K562 (cell line): ENCODE results near the gene FAM174B. TPM values are rescaled to one million over a fixed set of nuclear protein-coding genes. Genes with fewer than 3 reads are reported as not detected.

Source experiments
- ATAC-seq: fragments of 200-7000 bp; cut with Tn5 transposase; 3 replicates; pipeline ENCODE4 v1.9.1; 2020; ENCODE audit warnings: moderate library complexity
- BruUV-seq: library from RNA; stranded (reverse); fragments of 400-500 nt; replicated peaks from 2 replicates; lab custom pipeline; 2021; lab: Mats Ljungman, UMichigan
- CTCF ChIA-PET: fragments of 300-600 bp; formaldehyde crosslinking; extraction: SDS; loops from one replicate; lab custom pipeline; 2021; ENCODE audit warnings: low intra/inter-chr PET ratio; lab: Yijun Ruan, JAX
- POLR2A ChIA-PET: fragments of 300-600, 350-650 bp; sonication (Branson Sonifier 250); formaldehyde crosslinking; extraction: SDS; loops from one replicate; lab custom pipeline; 2021; ENCODE audit warnings: antibody characterized with exemption, inconsistent platforms; lab: Yijun Ruan, JAX
- DNase-seq, 4 experiments: peaks; one replicate each; pipeline versions ENCODE4 v3.0.0 to v3.0.0-alpha.2; 2011 to 2018; ENCODE audit warnings: low spot score in 3 of 4, mixed read lengths in 3 of 4; ENCODE audit errors: extremely low read depth in 1 of 4
- FAIRE-seq: peaks from 2 replicates; lab custom pipeline; 2011; peaks lifted over from hg19 to GRCh38; lab: Jason Lieb, UNC
- H2AFZ ChIP-seq: 2 replicates; pipeline ENCODE4 v1.6.0; 2011; ENCODE audit warnings: low read depth, low read length, control low read depth, inconsistent platforms
- H3K27ac ChIP-seq: fragments of 200-600 bp; 3 replicates; pipeline ENCODE4 v1.8.0; 2011; ENCODE audit warnings: low read depth, mild to moderate bottlenecking, control low read depth, inconsistent platforms, low read length, moderate library complexity, mixed read lengths; ENCODE audit errors: extremely low read depth
- H3K27me3 ChIP-seq, 2 experiments: fragments of 300-600 bp in 1 of 2; 2 replicates in 1 of 2; 3 replicates in 1 of 2; pipeline versions ENCODE4 v1.6.0 to v1.8.0; 2011; ENCODE audit warnings: inconsistent platforms in 2 of 2, low read length in 2 of 2, mild to moderate bottlenecking in 1 of 2, mixed read lengths in 1 of 2, moderate library complexity in 1 of 2; ENCODE audit not compliant: control insufficient read depth in 2 of 2, insufficient read depth in 2 of 2
- H3K36me3 ChIP-seq: fragments of 300-600 bp; 3 replicates; pipeline ENCODE4 v1.8.0; 2011; ENCODE audit warnings: mild to moderate bottlenecking, low read length, inconsistent platforms; ENCODE audit not compliant: control insufficient read depth, insufficient read depth
- H3K4me1 ChIP-seq, 2 experiments: fragments of 200-600 bp in 1 of 2; replicated peaks in 1 of 2; 2 replicates in 1 of 2; 3 replicates in 1 of 2; pipeline versions ENCODE4 v1.5.1 to v1.8.0; 2011; ENCODE audit warnings: inconsistent platforms in 2 of 2, low read length in 2 of 2, mild to moderate bottlenecking in 1 of 2, mixed read lengths in 1 of 2, moderate library complexity in 1 of 2; ENCODE audit not compliant: control insufficient read depth in 2 of 2, insufficient read depth in 2 of 2
- H3K4me2 ChIP-seq: 2 replicates; pipeline ENCODE4 v1.6.1; 2011; ENCODE audit warnings: low read length, control low read depth, inconsistent platforms, mixed read lengths; ENCODE audit not compliant: insufficient read depth
- H3K4me3 ChIP-seq: fragments of 200-600 bp; sonication (generic), shearing (Covaris generic); 2 replicates; pipeline ENCODE4 v1.5.1; 2016; ENCODE audit warnings: control low read depth, inconsistent platforms
- H3K79me2 ChIP-seq: fragments of 200-600 bp; 3 replicates; pipeline ENCODE4 v1.8.0; 2011; ENCODE audit warnings: low read length, inconsistent platforms; ENCODE audit not compliant: control insufficient read depth, insufficient read depth
- H3K9ac ChIP-seq, 2 experiments: 2 replicates each; pipeline versions ENCODE4 v1.6.0 to v1.6.1; 2011; ENCODE audit warnings: low read depth in 2 of 2, low read length in 2 of 2, control low read depth in 1 of 2, inconsistent platforms in 1 of 2, mild to moderate bottlenecking in 1 of 2, mixed read lengths in 1 of 2; ENCODE audit not compliant: insufficient read depth in 1 of 2
- H3K9me1 ChIP-seq: one replicate; pipeline ENCODE4 v1.6.0; 2011; ENCODE audit warnings: inconsistent platforms, mild to moderate bottlenecking, low read length, moderate library complexity; ENCODE audit not compliant: control insufficient read depth, insufficient read depth
- H3K9me3 ChIP-seq: replicated peaks from 2 replicates; pipeline ENCODE4 v1.5.1; 2011; ENCODE audit warnings: low read depth, low read length, inconsistent platforms; ENCODE audit not compliant: control insufficient read depth, insufficient read depth
- H4K20me1 ChIP-seq: replicated peaks from 2 replicates; pipeline ENCODE4 v1.6.1; 2011; ENCODE audit warnings: low read length, inconsistent platforms, mixed read lengths; ENCODE audit not compliant: control insufficient read depth, insufficient read depth
- CEBPG ChIP-seq, 3 experiments: fragments of 200-800 bp in 1 of 3; sonication (Bioruptor generic) in 1 of 3; sonication (generic) in 1 of 3; formaldehyde crosslinking in 1 of 3; IDR thresholded peaks in 2 of 3; conservative IDR thresholded peaks in 1 of 3; 2 replicates each; pipeline versions ENCODE4 v1.6.1 to v1.8.0; 2016 to 2022; ENCODE audit warnings: missing compliant biosample characterization in 2 of 3, missing genetic modification characterization in 2 of 3, mild to moderate bottlenecking in 1 of 3, missing genetic modification reagents in 1 of 3
- CREB1 ChIP-seq, 2 experiments: sonication (generic) in 1 of 2; formaldehyde crosslinking in 1 of 2; IDR thresholded peaks; 2 replicates each; pipeline versions ENCODE4 v1.6.1 to v1.8.0; 2012 to 2022; ENCODE audit warnings: inconsistent platforms in 1 of 2, mild to moderate bottlenecking in 1 of 2, missing genetic modification reagents in 1 of 2, moderate library complexity in 1 of 2
- L3MBTL2 ChIP-seq: fragments of 450-650 bp; IDR thresholded peaks from 2 replicates; pipeline ENCODE4 v1.6.1; 2016; ENCODE audit warnings: mild to moderate bottlenecking, moderate library complexity
- NCOA4 ChIP-seq: fragments of 450-650 bp; IDR thresholded peaks from 2 replicates; pipeline ENCODE4 v1.6.1; 2018; ENCODE audit warnings: mild to moderate bottlenecking; ENCODE audit not compliant: partially characterized antibody
- NFE2 ChIP-seq: IDR thresholded peaks from 2 replicates; pipeline ENCODE4 v1.6.1; 2014; ENCODE audit warnings: antibody characterized with exemption, low read depth
- PHF21A ChIP-seq: fragments of 450-650 bp; IDR thresholded peaks from 2 replicates; pipeline ENCODE4 v1.6.1; 2017; ENCODE audit warnings: low read depth, borderline replicate concordance
- POLR2AphosphoS5 ChIP-seq: IDR thresholded peaks from 2 replicates; pipeline ENCODE4 v1.6.1; 2011; ENCODE audit warnings: mild to moderate bottlenecking, low read depth, low read length, moderate library complexity; ENCODE audit not compliant: control insufficient read depth, insufficient read depth
- SOX6 ChIP-seq: fragments of 450-650 bp; IDR thresholded peaks from 2 replicates; pipeline ENCODE4 v1.6.1; 2014; ENCODE audit warnings: mild to moderate bottlenecking
- TRIM24 ChIP-seq, 2 experiments: fragments of 450-650 bp; IDR thresholded peaks; 2 replicates each; pipeline ENCODE4 v1.6.1; 2016
- ZNF134 ChIP-seq: fragments of 250-450 bp; sonication (Bioruptor Pico); conservative IDR thresholded peaks from 2 replicates; pipeline ENCODE4 v1.4.0; 2020
- ZNF239 ChIP-seq: fragments of 250-450 bp; sonication (Bioruptor Pico); IDR thresholded peaks from 2 replicates; pipeline ENCODE4 v1.4.0; 2020; ENCODE audit warnings: mild to moderate bottlenecking
- ZNF76 ChIP-seq: fragments of 250-450 bp; sonication (Bioruptor Pico); IDR thresholded peaks from 2 replicates; pipeline ENCODE4 v1.4.0; 2020; ENCODE audit warnings: mild to moderate bottlenecking, moderate library complexity, borderline replicate concordance
- WGBS: fragments of 100-300 bp; shearing (Covaris generic); methylation state at CpG from one replicate; pipeline ENCODE4 v1.1.6; 2016; ENCODE audit warnings: low coverage, mixed read lengths; ENCODE audit not compliant: insufficient coverage; ENCODE audit errors: missing lambda C conversion rate; 5-methylcytosine and 5-hydroxymethylcytosine counted together
- in situ Hi-C: fragments of 300-500 bp; cut with MboI; formaldehyde crosslinking; loops from 4 replicates; pipeline ENCODE4 v1.15.0; 2018; ENCODE audit warnings: inconsistent platforms, mixed read lengths
- intact Hi-C: fragments of 100-400 bp; cut with micrococcal nuclease; formaldehyde crosslinking; loops from 2 replicates; pipeline ENCODE4 v1.14.2; 2022
- polyA plus RNA-seq, 8 experiments: library from polyadenylated mRNA; depleted of rRNA in 4 of 8; stranded (reverse) in 5 of 8; unstranded in 3 of 8; fragments of >200 nt; fragmentation: Nextera tagmentation in 2 of 8; fragmentation: Illumina TruSeq in 1 of 8; extraction: Ambion mirVana in 2 of 8; extraction: Trizol in 1 of 8; gene quantifications; 2 replicates each; pipeline versions ENCODE4 v1.2.1 to v1.2.3, GENCODE V29; 2011 to 2014; ENCODE audit warnings: inconsistent platforms in 1 of 8, missing spikeins in 1 of 8
- total RNA-seq, 7 experiments: library from RNA; depleted of rRNA in 6 of 7; stranded (reverse); fragments of >200 nt in 6 of 7; fragmentation: Illumina TruSeq in 2 of 7; extraction: Trizol in 2 of 7; gene quantifications; 2 replicates each; pipeline versions ENCODE4 v1.2.1 to v1.2.3, GENCODE V29; 2011 to 2021; ENCODE audit warnings: low replicate concordance in 1 of 7
- TF ChIP-seq, protein P1 (sequence below), 2 experiments: fragments of 450-650 bp; conservative IDR thresholded peaks; 2 replicates each; pipeline ENCODE4 v1.6.1; 2017; ENCODE audit warnings: mild to moderate bottlenecking in 2 of 2, moderate library complexity in 2 of 2

The FAM174B gene
- total and polyA plus RNA-seq, 9 of the 15 experiments (the other 6 are each of a cell fraction or from before 2014, with no cell fraction given), result 0.39 to 2.7 (median 1.9) TPM; not detected in 1

DNA sequence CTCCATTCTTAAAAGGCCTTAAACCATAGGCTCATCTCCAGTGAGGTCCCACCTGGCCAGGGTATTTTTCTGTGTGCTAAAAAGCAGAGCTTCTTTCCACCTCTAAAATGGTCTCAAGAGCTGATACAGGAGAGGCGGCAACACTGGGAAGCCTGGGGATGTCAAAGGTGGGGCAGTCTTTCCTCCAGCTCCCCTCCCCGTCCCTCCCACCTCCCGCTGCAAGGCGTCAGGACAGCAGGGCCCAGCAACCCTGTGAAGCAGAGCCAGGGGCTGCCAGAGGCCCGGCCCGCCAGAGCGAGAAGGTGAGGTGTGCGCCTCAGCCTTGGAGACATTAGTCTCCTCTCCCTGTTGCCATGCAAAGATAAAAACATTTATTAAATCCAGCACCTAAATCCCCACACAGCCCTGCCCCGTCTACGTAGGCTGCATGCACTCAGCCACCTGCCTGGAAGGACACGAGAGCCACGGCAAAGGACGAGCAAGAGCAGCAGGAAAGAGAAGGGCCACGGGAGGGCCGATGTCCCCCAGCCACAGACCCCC lies 75.6 kb downstream of the FAM174B start:
- in situ Hi-C loops, result no loop called here
- no peak overlapping the region for H2AFZ ChIP-seq
- no peak overlapping the region for H3K27ac ChIP-seq
- FAIRE-seq, result no peak
- H3K4me1 ChIP-seq, result no peaks in the 10 kb centered on the region
- H3K9me1 ChIP-seq, result no peaks in the 10 kb centered on the region
- no peaks in the 10 kb centered on the region for H3K79me2 ChIP-seq
- ChIA-PET CTCF (no interaction called here), POLR2A (interaction anchor here (0.9 kb wide), 1 partner anchor 9 kb away, joined by 3 read pairs; no protein-coding TSS in a partner anchor)
- peaks cover 7 to 52% of the 10 kb centered on the region in 2 experiments; a peak in 4 of 5 replicates for H3K27me3 ChIP-seq
- intact Hi-C loops, result no loop called here
- no peak for TF ChIP-seq L3MBTL2
- TF ChIP-seq POLR2AphosphoS5, result no peak
- no peak for TF ChIP-seq ZNF76 (CRISPR knock-in tag)
- no peak for DNase-seq
- WGBS, result 0% methylated on average over 11 of the region's 15 CpGs
- no peaks in the 10 kb centered on the region for H3K9me3 ChIP-seq
- H3K4me3 ChIP-seq, result no peak overlapping the region
- no peak overlapping the region for H3K4me2 ChIP-seq
- H3K9ac ChIP-seq, result no peak overlapping the region
- BruUV-seq, result no TSS peak
- H4K20me1 ChIP-seq, result no peaks in the 10 kb centered on the region
- ATAC-seq, result no peak
- no peaks in the 10 kb centered on the region for H3K36me3 ChIP-seq

DNA sequence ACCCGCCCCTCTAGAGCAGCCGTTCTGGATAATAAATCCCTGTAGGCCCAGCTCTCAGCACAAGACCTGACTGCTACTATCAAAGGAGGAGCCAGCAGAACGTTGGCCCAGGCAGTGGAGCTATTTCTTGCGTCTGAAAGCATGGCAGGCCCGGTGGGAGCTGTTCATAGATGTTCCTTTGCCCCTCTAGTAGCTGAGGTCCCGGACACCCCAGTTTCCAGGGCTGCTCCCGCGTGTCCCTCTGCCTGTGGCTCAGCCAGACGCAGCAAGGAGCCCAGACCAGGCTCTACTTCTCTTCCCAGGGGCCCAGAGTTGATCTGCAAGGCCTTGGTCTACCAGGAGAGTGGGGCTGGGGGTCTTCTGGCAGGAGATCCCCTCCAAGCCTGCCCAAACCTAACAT lies 76.1 kb downstream of the FAM174B start:
- WGBS, result 0% methylated on average over 9 of the region's 9 CpGs
- Histone ChIP-seq H3K9me1 (no peaks in the 10 kb centered on the region), H3K27me3 (peaks cover 7 to 56% of the 10 kb centered on the region in 2 experiments; a peak in 4 of 5 replicates), H3K27ac (no peak overlapping the region), H3K4me3 (no peak overlapping the region), H3K4me1 (no peaks in the 10 kb centered on the region), H3K4me2 (no peak overlapping the region), H3K9ac (no peak overlapping the region), H4K20me1 (no peaks in the 10 kb centered on the region), H2AFZ (no peak overlapping the region), H3K9me3 (no peaks in the 10 kb centered on the region), H3K36me3 (no peaks in the 10 kb centered on the region), H3K79me2 (no peaks in the 10 kb centered on the region)
- no TSS peak for BruUV-seq
- FAIRE-seq (no peak), DNase-seq (no peak), ATAC-seq (no peak)
- in situ Hi-C loops (no loop called here), intact Hi-C loops (no loop called here)
- ChIA-PET POLR2A (interaction anchor here (0.9 kb wide), 1 partner anchor 9 kb away, joined by 3 read pairs; no protein-coding TSS in a partner anchor), CTCF (no interaction called here)
- TF ChIP-seq ZNF134 (CRISPR knock-in tag) (no peak), PHF21A (no peak), NCOA4 (no peak), CREB1 (IDR thresholded peaks at IDR 0.05) (no peak), CREB1 (CRISPR knock-in tag; IDR thresholded peaks at IDR 0.05) (no peak), NFE2 (no peak), ZNF239 (CRISPR knock-in tag) (no peak), CEBPG (CRISPR knock-in tag; IDR thresholded peaks at IDR 0.05) (no peak), CEBPG (tag; conservative IDR thresholded peaks at IDR 0.05 in 1 of 2, IDR thresholded peaks at IDR 0.05 in 1 of 2) (no peak), TRIM24 (IDR thresholded peaks at IDR 0.05) (no peak), SOX6 (no peak)
- TF ChIP-seq, protein P1, sequence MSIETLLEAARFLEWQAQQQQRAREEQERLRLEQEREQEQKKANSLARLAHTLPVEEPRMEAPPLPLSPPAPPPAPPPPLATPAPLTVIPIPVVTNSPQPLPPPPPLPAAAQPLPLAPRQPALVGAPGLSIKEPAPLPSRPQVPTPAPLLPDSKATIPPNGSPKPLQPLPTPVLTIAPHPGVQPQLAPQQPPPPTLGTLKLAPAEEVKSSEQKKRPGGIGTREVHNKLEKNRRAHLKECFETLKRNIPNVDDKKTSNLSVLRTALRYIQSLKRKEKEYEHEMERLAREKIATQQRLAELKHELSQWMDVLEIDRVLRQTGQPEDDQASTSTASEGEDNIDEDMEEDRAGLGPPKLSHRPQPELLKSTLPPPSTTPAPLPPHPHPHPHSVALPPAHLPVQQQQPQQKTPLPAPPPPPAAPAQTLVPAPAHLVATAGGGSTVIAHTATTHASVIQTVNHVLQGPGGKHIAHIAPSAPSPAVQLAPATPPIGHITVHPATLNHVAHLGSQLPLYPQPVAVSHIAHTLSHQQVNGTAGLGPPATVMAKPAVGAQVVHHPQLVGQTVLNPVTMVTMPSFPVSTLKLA (conservative IDR thresholded peaks at IDR 0.05), result no peak
